Glutamatergic neuron (in vitro differentiated cells): ENCODE data around the gene RPL10A. TPM values are rescaled to one million over a fixed set of nuclear protein-coding genes. Genes with fewer than 3 reads are reported as not detected.

Experiments
- DNase-seq: peaks from one replicate; pipeline ENCODE4 v3.0.0; 2022
- H3K27ac Mint-ChIP-seq: one replicate; pipeline ENCODE4 v1.8.0; 2020; ENCODE audit warnings: mild to moderate bottlenecking, mixed read lengths, inconsistent platforms; ENCODE audit not compliant: unreplicated experiment
- H3K27me3 Mint-ChIP-seq: one replicate; pipeline ENCODE4 v1.8.0; 2020; ENCODE audit warnings: mild to moderate bottlenecking, moderate library complexity, mixed read lengths, inconsistent platforms; ENCODE audit not compliant: unreplicated experiment
- H3K36me3 Mint-ChIP-seq: one replicate; pipeline ENCODE4 v1.8.0; 2020; ENCODE audit warnings: mild to moderate bottlenecking, mixed read lengths, inconsistent platforms; ENCODE audit not compliant: unreplicated experiment
- H3K4me1 Mint-ChIP-seq: one replicate; pipeline ENCODE4 v1.8.0; 2020; ENCODE audit warnings: mild to moderate bottlenecking, low read depth, mixed read lengths, inconsistent platforms; ENCODE audit not compliant: unreplicated experiment
- H3K4me3 Mint-ChIP-seq: one replicate; pipeline ENCODE4 v1.8.0; 2020; ENCODE audit warnings: mild to moderate bottlenecking, mixed read lengths, inconsistent platforms; ENCODE audit not compliant: unreplicated experiment
- H3K9me3 Mint-ChIP-seq: one replicate; pipeline ENCODE4 v1.8.0; 2020; ENCODE audit warnings: mild to moderate bottlenecking, moderate library complexity, mixed read lengths, inconsistent platforms; ENCODE audit not compliant: unreplicated experiment
- total RNA-seq: library from RNA; stranded (reverse); fragmentation: NEBNext Ultra II Directional; extraction: Animal tissue kit (Norgen Biotek cat#: 25700); gene quantifications from one replicate; pipeline ENCODE4 v1.2.1, GENCODE V29; 2021; ENCODE audit not compliant: unreplicated experiment
- TF ChIP-seq, protein P1 (sequence below): fragments of 200-600 bp; sonication (generic); IDR thresholded peaks from one replicate; pipeline ENCODE4 v1.5.0; 2021; ENCODE audit not compliant: partially characterized antibody, unreplicated experiment

RPL10A gene
- total RNA-seq, 1 donor from 2014 or later = 690 TPM

DNA sequence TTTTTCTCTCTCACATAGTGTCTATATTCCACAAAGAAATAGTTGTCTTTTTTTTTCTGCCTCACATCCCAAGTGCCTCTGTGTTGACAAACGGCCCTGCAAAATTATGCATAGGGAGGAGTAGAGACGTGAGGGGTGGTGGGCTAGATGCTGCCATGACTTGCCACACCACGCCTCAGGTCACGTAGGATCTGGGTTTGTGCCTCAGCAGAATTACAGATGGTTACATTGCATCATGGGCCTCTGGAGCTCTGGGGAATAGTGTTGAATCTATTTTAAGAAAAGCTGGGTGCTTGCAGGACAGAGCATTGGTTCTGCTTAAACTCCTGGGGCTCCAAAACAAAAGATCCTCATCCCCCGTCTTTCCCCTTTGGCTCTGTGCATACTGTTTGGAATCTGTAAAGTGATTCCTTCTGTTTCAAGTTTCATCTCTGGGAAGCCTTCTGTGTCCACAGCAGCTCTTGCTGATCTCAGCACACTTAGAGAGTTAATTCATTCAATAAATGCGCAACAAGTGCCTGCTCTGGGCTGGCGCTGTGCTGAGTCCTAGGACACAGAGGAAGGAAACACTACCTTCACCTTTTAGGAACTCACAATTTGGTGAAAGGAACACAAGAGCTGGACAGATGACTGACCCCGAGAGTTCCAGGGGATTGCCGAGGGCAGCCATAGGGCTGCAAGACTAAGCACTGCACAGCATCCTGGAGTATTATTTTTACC is 13.7 kb upstream of the RPL10A start:
- H3K27ac Mint-ChIP-seq = peak overlapping the region; percentile 97
- peaks cover 8% of the 10 kb centered on the region for H3K27me3 Mint-ChIP-seq
- TF ChIP-seq, protein P1, sequence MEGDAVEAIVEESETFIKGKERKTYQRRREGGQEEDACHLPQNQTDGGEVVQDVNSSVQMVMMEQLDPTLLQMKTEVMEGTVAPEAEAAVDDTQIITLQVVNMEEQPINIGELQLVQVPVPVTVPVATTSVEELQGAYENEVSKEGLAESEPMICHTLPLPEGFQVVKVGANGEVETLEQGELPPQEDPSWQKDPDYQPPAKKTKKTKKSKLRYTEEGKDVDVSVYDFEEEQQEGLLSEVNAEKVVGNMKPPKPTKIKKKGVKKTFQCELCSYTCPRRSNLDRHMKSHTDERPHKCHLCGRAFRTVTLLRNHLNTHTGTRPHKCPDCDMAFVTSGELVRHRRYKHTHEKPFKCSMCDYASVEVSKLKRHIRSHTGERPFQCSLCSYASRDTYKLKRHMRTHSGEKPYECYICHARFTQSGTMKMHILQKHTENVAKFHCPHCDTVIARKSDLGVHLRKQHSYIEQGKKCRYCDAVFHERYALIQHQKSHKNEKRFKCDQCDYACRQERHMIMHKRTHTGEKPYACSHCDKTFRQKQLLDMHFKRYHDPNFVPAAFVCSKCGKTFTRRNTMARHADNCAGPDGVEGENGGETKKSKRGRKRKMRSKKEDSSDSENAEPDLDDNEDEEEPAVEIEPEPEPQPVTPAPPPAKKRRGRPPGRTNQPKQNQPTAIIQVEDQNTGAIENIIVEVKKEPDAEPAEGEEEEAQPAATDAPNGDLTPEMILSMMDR = no peak
- H3K36me3 Mint-ChIP-seq = peaks cover 4% of the 10 kb centered on the region
- peaks cover 4% of the 10 kb centered on the region for H3K9me3 Mint-ChIP-seq
- no peak for DNase-seq
- peaks cover 31% of the 10 kb centered on the region for H3K4me1 Mint-ChIP-seq
- H3K4me3 Mint-ChIP-seq = peak overlapping the region; percentile 82

DNA sequence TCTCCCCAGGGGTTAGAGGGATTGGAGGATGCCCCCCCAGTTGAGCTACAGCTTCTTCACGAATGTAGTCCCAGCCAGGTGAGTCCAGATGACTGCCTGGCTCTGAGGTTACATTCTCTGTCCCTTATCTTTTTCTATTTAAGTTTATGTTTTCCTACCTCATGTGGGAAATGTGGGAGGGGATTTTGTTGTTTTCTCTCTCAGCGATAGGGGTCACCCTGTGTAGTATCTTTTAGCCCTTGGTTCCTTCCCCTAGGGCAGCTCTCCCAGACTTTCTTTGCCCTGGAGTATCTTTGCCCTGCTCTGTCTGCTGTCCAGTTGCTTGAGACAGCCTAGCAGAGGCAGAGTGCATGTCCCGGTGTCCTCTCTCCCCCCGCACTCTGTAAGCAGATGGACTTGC is 10.3 kb upstream of the RPL10A start:
- Mint-ChIP-seq H3K36me3 (peaks cover 8% of the 10 kb centered on the region), H3K27ac (peak overlapping the region; percentile 55), H3K27me3 (peaks cover 8% of the 10 kb centered on the region), H3K4me1 (peaks cover 36% of the 10 kb centered on the region), H3K4me3 (peak overlapping the region; percentile 15), H3K9me3 (peaks cover 3% of the 10 kb centered on the region)
- TF ChIP-seq, protein P1 = no peak
- DNase-seq = no peak

DNA sequence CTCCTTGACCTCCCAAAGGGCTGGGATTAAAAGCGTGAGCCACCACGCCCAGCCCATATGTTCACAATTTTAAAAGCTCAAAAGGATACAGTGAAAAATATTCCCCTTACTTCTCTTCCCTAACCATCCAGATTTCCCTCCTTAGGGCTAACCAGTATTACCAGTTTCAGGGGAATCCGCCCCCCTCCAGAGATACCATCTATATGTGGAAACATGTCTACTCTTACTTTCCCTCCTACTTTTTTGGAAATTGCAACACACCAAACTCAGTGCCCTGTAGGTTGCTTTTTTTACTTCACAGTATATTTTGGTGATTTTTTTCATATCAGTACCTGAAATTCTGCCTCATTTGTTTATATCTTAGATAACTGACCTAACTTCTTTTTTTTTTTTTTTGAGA is 6.9 kb upstream of the RPL10A start:
- Mint-ChIP-seq H3K4me1 (peaks cover 19% of the 10 kb centered on the region), H3K36me3 (peaks cover 8% of the 10 kb centered on the region), H3K4me3 (no peak overlapping the region), H3K27me3 (peaks cover 7% of the 10 kb centered on the region), H3K9me3 (no peaks in the 10 kb centered on the region), H3K27ac (no peak overlapping the region)
- TF ChIP-seq, protein P1 = no peak
- DNase-seq = no peak

DNA sequence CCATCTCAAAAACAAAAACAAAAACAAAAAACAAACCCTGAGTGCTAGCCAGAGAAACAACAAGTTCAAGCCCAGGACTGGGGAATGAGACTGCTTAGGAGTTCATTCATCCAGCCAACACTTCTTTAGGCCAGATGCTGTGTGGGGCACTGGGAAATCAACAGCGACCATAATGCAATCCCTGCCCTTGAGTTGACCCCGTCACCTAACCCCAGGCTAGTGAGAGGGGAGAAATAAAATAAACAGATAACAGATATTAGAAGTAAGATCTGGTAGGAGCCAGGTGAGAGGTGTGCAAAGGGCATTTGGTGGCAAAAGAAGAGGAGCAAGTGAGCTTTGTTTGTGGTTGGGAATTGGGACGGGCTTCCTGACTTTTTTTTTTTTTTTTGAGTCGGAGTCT is 4.9 kb upstream of the RPL10A start:
- H3K27ac Mint-ChIP-seq = no peak overlapping the region
- TF ChIP-seq, protein P1 = no peak
- H3K4me3 Mint-ChIP-seq = no peak overlapping the region
- H3K36me3 Mint-ChIP-seq = peaks cover 8% of the 10 kb centered on the region
- peaks cover 13% of the 10 kb centered on the region for H3K27me3 Mint-ChIP-seq
- peaks cover 2% of the 10 kb centered on the region for H3K9me3 Mint-ChIP-seq
- no peak for DNase-seq
- peaks cover 14% of the 10 kb centered on the region for H3K4me1 Mint-ChIP-seq

DNA sequence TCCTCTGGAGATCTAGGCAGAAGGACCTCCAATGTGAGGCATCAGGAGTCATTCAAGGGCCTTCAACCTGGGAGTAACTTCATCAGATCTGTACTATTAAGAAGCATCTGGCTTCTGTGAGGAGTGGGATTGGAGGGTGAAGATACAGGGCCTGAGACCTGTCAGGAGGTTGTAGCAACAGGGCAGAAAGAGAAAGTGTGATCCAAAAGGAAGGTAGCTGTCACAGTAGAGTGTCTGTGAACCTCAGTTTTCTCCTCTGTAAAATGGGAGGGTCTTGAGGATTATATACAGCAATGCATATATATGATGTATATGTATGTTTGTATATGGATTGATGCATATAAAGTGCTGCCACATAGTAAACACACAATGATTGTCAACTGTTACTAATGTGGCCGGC is 2.6 kb upstream of the RPL10A start:
- DNase-seq = no peak
- H3K9me3 Mint-ChIP-seq = peaks cover 11% of the 10 kb centered on the region
- no peak overlapping the region for H3K27ac Mint-ChIP-seq
- H3K4me1 Mint-ChIP-seq = peaks cover 16% of the 10 kb centered on the region
- TF ChIP-seq, protein P1 = no peak
- H3K27me3 Mint-ChIP-seq = peaks cover 16% of the 10 kb centered on the region
- H3K4me3 Mint-ChIP-seq = no peak overlapping the region
- H3K36me3 Mint-ChIP-seq = no peaks in the 10 kb centered on the region
